Measurements from ENCODE around the gene PTGS1. TPM values are rescaled to one million over a fixed set of nuclear protein-coding genes. Genes with fewer than 3 reads are reported as not detected.

PTGS1 gene
- total RNA-seq, 1 experiment from 2014 or later, result 0.39 TPM

GRCh38 chr9:122389195-122389594, 18.4 kb downstream of the PTGS1 start:
- H3K36me3 ChIP-seq, result no peaks in the 10 kb centered on the region
- no peak for DNase-seq (ENCODE audit: low read depth in 1 of 2, low spot score in 2 of 2)
- H3K27me3 ChIP-seq (replicated peaks), result no peaks in the 10 kb centered on the region
- H3K9me3 ChIP-seq (replicated peaks), result no peaks in the 10 kb centered on the region
- no peak overlapping the region for H3K4me3 ChIP-seq
- no peak overlapping the region for H3K27ac ChIP-seq
- no peaks in the 10 kb centered on the region for H3K4me1 ChIP-seq (replicated peaks)

- H3K36me3 ChIP-seq, result no peaks in the 10 kb centered on the region
- H3K9me3 ChIP-seq (replicated peaks), result no peaks in the 10 kb centered on the region
- DNase-seq (ENCODE audit: low read depth in 1 of 2, low spot score in 2 of 2), result peak in 1 of 2 experiments; percentile 21
- peaks cover 5% of the 10 kb centered on the region; the same call in 1 of the 2 replicates for H3K4me1 ChIP-seq (replicated peaks)
- H3K27me3 ChIP-seq (replicated peaks), result no peaks in the 10 kb centered on the region
- no peak overlapping the region for H3K4me3 ChIP-seq
- H3K27ac ChIP-seq, result no peak overlapping the region
Observed at GRCh38 chr9:122389799-122390481, 19.1 kb downstream of the PTGS1 start.

- Histone ChIP-seq H3K36me3 (no peaks in the 10 kb centered on the region), H3K4me3 (no peak overlapping the region), H3K27me3 (replicated peaks) (no peaks in the 10 kb centered on the region), H3K9me3 (replicated peaks) (no peaks in the 10 kb centered on the region), H3K27ac (no peak overlapping the region), H3K4me1 (replicated peaks) (peaks cover 5% of the 10 kb centered on the region; the same call in 1 of the 2 replicates)
- peak in 1 of 2 experiments; percentile 12 for DNase-seq (ENCODE audit: low read depth in 1 of 2, low spot score in 2 of 2)
Observed at GRCh38 chr9:122392284-122392683, 21.5 kb downstream of the PTGS1 start.

- H3K4me1 ChIP-seq (replicated peaks), result peaks cover 5% of the 10 kb centered on the region; the same call in 1 of the 2 replicates
Observed at GRCh38 chr9:122392714-122393113, 21.9 kb downstream of the PTGS1 start.

GRCh38 chr9:122393284-122393983, 22.6 kb downstream of the PTGS1 start:
- DNase-seq (ENCODE audit: low read depth in 1 of 2, low spot score in 2 of 2), result no peak
- Histone ChIP-seq H3K27ac (no peak overlapping the region), H3K4me1 (replicated peaks) (peaks cover 5% of the 10 kb centered on the region; the same call in 1 of the 2 replicates), H3K4me3 (no peak overlapping the region), H3K9me3 (replicated peaks) (no peaks in the 10 kb centered on the region), H3K36me3 (no peaks in the 10 kb centered on the region), H3K27me3 (replicated peaks) (no peaks in the 10 kb centered on the region)

More at GRCh38 chr9:122392714-122393113, 21.9 kb downstream of the PTGS1 start:
- H3K36me3 ChIP-seq, result no peaks in the 10 kb centered on the region
- no peaks in the 10 kb centered on the region for H3K27me3 ChIP-seq (replicated peaks)
- no peak overlapping the region for H3K4me3 ChIP-seq
- H3K27ac ChIP-seq, result no peak overlapping the region
- DNase-seq (ENCODE audit: low read depth in 1 of 2, low spot score in 2 of 2), result no peak
- H3K9me3 ChIP-seq (replicated peaks), result no peaks in the 10 kb centered on the region

- DNase-seq (ENCODE audit: low read depth in 1 of 2, low spot score in 2 of 2), result peak; percentile 11 to 25
- no peaks in the 10 kb centered on the region for H3K27me3 ChIP-seq (replicated peaks)
- H3K4me3 ChIP-seq, result no peak overlapping the region
- H3K4me1 ChIP-seq (replicated peaks), result peaks cover 5% of the 10 kb centered on the region; the same call in 1 of the 2 replicates
- H3K27ac ChIP-seq, result no peak overlapping the region
- H3K9me3 ChIP-seq (replicated peaks), result no peaks in the 10 kb centered on the region
- no peaks in the 10 kb centered on the region for H3K36me3 ChIP-seq
Observed at GRCh38 chr9:122394265-122395125, 23.7 kb downstream of the PTGS1 start.

- Histone ChIP-seq H3K9me3 (replicated peaks) (peaks cover 4% of the 10 kb centered on the region; the same call in 1 of the 2 replicates), H3K27ac (no peak overlapping the region), H3K4me3 (no peak overlapping the region), H3K27me3 (replicated peaks) (no peaks in the 10 kb centered on the region), H3K4me1 (replicated peaks) (peaks cover 5% of the 10 kb centered on the region; the same call in 1 of the 2 replicates), H3K36me3 (no peaks in the 10 kb centered on the region)
- no peak for DNase-seq (ENCODE audit: low read depth in 1 of 2, low spot score in 2 of 2)
Observed at GRCh38 chr9:122396614-122397148, 25.9 kb downstream of the PTGS1 start.

- H3K4me1 ChIP-seq (replicated peaks), result peaks cover 15% of the 10 kb centered on the region
- no peak for DNase-seq (ENCODE audit: low read depth in 1 of 2, low spot score in 2 of 2)
- H3K27me3 ChIP-seq (replicated peaks), result no peaks in the 10 kb centered on the region
- H3K36me3 ChIP-seq, result no peaks in the 10 kb centered on the region
- peaks cover 4% of the 10 kb centered on the region; the same call in 1 of the 2 replicates for H3K9me3 ChIP-seq (replicated peaks)
- H3K27ac ChIP-seq, result no peak overlapping the region
- no peak overlapping the region for H3K4me3 ChIP-seq
Observed at GRCh38 chr9:122397749-122398148, 26.9 kb downstream of the PTGS1 start.

- DNase-seq (ENCODE audit: low read depth in 1 of 2, low spot score in 2 of 2), result no peak
- H3K9me3 ChIP-seq (replicated peaks), result peaks cover 4% of the 10 kb centered on the region; the same call in 1 of the 2 replicates
- H3K27me3 ChIP-seq (replicated peaks), result no peaks in the 10 kb centered on the region
- H3K36me3 ChIP-seq, result no peaks in the 10 kb centered on the region
- no peak overlapping the region for H3K27ac ChIP-seq
- peaks cover 22% of the 10 kb centered on the region for H3K4me1 ChIP-seq (replicated peaks)
- H3K4me3 ChIP-seq, result no peak overlapping the region
Observed at GRCh38 chr9:122398371-122398924, 27.6 kb downstream of the PTGS1 start.

- H3K4me3 ChIP-seq, result no peak overlapping the region
- no peaks in the 10 kb centered on the region for H3K36me3 ChIP-seq
- peaks cover 4% of the 10 kb centered on the region; the same call in 1 of the 2 replicates for H3K9me3 ChIP-seq (replicated peaks)
- no peaks in the 10 kb centered on the region for H3K27me3 ChIP-seq (replicated peaks)
- peak overlapping the region; percentile 72 for H3K27ac ChIP-seq
- peaks cover 24% of the 10 kb centered on the region for H3K4me1 ChIP-seq (replicated peaks)
- DNase-seq (ENCODE audit: low read depth in 1 of 2, low spot score in 2 of 2), result no peak
Observed at GRCh38 chr9:122401896-122402295, 31.1 kb downstream of the PTGS1 start.

- Histone ChIP-seq H3K27ac (peak overlapping the region; percentile 72), H3K27me3 (replicated peaks) (no peaks in the 10 kb centered on the region), H3K4me1 (replicated peaks) (peaks cover 24% of the 10 kb centered on the region), H3K4me3 (no peak overlapping the region), H3K36me3 (no peaks in the 10 kb centered on the region), H3K9me3 (replicated peaks) (peaks cover 4% of the 10 kb centered on the region; the same call in 1 of the 2 replicates)
- peak; percentile 74 to 81 for DNase-seq (ENCODE audit: low read depth in 1 of 2, low spot score in 2 of 2)
Observed at GRCh38 chr9:122402403-122402871, 31.6 kb downstream of the PTGS1 start.

GRCh38 chr9:122402874-122403273, 32.0 kb downstream of the PTGS1 start:
- no peaks in the 10 kb centered on the region for H3K36me3 ChIP-seq
- peaks cover 4% of the 10 kb centered on the region; the same call in 1 of the 2 replicates for H3K9me3 ChIP-seq (replicated peaks)
- no peak overlapping the region for H3K4me3 ChIP-seq
- H3K4me1 ChIP-seq (replicated peaks), result peaks cover 24% of the 10 kb centered on the region
- H3K27me3 ChIP-seq (replicated peaks), result no peaks in the 10 kb centered on the region
- DNase-seq (ENCODE audit: low read depth in 1 of 2, low spot score in 2 of 2), result peak in 1 of 2 experiments; percentile 15
- H3K27ac ChIP-seq, result peak overlapping the region; percentile 72

Measured in SJSA1 (cell line).